HS-5 (cell line): ENCODE results near the gene MACROD1.
"Not testable (repeated sequence)": the region's sequence is repeated elsewhere in the genome, so short reads cannot be mapped to it uniquely, and the experiment has no call there.

Source experiments
- DNase-seq: peaks from one replicate; pipeline ENCODE4 v3.0.0-alpha.2; 2012; ENCODE audit warnings: low read depth

MACROD1 gene

DNA sequence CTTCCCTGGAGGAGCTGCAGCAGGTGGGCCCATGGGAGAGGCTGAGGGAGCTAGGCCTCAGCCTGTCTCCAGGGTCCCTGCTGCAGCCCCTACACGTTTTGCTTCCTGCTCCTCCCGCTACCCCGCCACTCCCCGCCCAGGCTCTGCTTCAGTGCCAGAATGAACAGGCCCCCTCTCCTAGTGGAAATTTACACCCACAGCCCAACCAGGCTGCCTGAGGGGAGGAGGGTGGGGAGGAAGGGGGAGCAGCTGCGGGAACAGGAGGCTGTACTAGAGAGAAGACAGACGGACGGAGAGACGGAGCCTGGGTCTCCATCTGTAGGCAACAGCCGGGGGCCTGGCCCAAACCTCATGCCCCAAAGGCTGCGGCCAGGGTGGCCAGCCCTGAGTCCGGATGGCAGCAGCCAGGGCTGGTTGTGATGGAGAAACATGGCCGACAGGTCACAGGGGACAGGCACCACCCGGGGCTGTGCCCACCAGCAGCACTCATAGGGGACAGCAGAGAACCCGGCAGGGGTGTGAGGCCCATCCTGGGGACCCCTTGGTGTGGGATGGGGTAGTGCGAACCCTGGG, 109.6 kb downstream of the MACROD1 start:
- no peak for DNase-seq

DNA sequence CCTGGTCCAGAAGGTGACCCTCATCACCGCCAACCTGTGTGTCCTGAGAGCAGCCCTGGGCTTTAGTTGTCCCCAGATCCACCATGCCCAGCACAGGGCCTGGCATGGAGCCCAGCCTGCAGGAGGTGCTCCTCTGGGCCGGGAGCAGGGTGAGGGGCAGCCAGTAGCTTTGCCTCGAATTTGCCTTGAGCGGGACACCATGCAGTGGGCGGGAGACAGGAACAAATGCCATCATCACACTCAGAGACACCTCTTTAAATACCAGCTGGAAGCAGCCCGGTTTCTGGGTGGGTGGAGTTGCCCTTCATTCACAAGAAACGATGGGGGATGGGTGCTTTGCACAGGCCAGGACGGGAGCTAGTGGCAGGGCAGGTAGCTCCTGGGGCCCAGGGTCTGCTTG, 110.8 kb downstream of the MACROD1 start:
- no peak for DNase-seq

DNA sequence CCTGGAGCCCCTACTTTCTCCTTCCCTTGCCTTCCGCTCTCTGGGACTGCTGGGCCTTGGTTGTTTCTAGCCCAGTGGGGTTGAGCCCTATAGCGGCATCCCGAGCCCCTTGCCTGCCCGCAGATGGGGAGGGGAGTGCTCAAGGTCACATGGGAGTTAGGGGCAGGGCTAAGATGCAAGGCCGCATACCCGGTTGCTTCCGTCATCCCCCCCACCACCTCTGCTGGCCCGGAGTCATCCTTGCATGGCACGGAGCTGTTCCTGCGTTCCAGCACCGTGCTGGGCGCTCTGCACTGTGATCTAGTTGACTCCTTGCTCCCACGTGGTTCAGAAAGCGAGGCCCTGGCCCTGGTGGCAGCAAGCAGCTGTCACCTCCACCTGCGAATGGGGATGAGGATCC, 112.2 kb downstream of the MACROD1 start:
- DNase-seq: no peak

DNA sequence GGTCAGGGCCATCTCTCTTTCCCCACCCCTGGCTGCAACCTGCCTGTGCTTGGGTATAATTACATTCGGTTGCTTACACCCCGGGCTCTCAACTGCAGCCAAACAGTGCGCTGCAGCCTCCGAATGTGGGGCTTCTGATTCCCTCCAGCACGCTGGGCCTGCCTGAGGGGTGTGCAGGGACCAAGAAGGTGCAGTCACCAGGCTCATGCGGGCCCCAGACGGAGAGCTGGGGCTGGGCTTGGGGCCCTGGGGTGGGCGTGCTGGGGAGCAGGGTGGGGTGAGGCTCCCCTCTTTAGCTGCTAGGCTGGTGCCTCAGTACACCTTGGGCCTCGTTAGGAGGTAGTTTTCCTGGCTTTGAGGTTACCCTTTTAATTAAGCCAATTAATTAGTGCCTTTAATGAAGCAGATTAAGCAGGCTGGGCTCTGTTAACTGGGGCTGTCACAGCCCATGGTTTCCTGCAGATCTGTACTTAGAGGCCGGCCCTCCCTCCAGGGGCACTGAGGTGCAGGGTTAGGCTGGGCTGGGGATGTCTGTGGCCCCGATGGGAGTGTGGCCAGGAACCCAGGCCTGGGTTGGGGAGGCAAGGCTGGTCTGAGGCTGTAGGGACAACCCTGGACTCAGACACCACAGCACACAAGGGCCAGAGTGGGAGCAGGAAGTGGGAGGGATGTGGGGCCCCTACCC, 112.8 kb downstream of the MACROD1 start:
- DNase-seq: no peak

DNA sequence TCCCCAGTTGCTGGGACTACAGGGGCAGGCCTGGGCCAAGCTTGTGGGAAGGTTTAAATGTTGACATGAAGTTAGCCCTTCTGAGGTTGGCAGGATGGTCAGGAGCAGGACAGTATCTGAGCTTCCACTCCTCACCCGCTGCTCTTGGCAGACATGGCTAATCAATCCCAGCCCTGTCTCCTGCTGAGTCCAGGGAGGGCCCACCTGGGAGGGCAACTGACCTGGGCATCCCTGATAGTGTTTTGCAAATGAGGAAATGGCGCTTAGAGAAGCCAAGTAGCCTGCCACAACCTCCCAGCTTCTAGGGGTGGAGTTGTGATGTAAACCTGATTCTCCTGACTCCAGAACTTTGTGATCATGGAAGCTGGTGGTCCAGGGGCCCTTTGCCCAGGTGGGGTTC, 113.5 kb downstream of the MACROD1 start:
- DNase-seq: no peak

DNA sequence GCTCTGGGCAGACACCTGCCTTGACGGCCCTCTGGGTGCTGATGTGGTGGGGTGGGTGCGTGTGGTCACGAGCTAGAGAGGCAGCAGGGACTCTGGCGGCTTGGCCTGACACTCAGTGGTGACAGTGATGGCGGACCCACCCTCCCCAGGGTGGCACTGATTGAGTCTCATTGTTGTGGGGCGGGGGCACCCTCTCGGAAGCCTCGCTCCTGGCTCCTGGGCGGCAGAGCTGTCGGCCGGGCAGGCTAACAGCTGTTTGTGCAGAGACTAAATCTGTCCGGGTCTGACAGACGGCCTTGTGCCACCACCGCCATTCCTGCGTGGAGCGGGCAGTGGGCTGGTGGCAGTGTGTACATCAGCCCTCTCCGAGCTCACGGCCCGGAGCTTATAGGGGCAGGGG, 114.6 kb downstream of the MACROD1 start:
- DNase-seq: no peak

DNA sequence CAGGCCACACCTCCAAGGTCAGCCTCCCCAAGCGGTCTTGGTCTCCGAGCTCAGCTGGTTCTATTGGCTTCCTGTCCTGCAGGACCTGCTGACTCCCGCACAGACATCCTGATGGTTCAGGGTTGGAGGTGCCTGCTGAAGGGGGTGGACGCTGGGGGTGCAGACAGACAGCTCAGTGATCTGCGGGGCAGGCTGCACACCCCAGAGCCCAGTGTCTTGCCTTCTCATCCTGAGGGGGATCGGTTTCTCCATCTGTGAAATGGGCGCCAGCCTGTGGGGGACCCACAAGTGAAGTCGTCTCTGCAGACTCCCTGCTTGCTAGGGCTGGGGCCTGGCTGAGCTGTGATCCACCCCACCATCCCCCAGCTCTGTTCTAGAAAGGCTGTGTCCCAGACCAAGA, 116.4 kb downstream of the MACROD1 start:
- DNase-seq: no peak

DNA sequence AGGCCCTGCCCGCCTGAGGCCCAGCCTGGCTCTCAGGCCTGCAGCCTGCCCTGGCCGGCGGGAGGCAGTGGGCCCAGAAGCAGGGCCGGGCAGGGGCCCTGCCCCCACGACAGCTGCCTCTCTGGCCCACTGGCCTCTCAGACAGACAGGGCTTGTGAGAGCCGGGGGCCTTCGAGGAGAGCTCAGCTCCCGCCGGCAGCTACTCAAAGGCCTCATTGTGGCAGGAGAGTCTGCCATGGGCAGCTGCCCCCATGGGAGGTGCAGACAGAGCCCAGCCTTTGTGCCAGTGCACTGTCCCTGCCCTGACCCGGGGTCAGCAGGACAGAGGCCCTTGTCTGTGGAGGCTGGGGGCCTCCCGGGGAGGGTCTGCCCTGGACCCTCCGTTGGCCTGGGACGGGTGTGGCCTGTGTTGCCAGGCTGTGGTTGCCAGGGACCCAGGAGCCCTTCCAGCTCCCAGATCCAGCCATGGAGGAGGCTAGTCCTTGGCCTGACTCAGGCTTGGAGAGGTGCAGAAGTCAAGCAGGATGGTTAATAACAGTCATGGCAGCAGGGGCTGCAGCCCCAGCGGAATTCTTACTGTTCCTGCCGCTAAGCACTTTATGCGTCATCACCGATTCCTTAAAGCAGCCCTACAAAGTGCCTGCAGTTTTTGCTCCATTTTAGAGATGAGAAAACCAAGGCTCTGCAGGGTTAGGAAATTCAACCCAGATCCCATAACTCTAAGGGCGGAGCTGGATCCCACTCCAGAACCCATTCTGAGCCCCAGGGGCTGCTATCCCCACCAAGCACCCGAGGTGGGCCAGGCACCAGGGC, 117.7 kb downstream of the MACROD1 start:
- no peak for DNase-seq

DNA sequence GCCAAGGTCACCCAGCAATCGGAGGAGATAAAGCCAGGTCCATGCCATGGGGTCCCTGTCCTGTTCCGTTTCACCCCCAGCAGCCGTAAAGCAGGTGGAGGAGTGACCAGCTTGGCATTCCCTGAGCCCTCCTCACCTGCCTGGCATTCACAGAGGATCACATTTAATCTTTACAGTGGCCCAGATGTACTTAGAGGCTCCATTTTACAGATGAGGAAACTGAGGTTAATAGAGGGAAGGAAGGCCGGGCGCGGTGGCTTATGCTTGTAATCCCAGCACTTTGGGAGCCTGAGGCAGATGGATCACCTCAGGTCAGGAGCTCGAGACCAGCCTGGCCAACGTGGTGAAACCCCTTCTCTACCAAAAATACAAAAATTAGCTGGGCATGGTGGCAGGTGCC, 118.5 kb downstream of the MACROD1 start:
- DNase-seq: not testable (repeated sequence)

DNA sequence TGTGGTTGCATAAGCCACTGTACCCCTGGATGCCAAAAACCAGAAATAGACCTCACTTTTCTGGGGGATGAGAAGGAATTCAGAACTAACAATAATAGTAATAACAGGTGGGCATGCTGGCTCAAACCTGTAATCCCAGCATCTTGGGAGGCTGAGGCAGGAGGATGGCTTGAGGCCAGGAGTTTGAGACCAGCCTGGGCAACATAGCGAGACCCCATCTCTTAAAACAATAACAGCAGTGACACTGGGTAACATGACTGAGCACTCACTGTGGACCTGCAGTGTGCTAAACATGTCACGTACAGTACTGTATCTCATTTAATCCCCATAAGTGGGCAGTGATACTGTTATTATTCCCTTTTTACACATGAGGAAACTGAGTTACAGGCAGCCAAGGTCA, 120.2 kb downstream of the MACROD1 start:
- DNase-seq: no peak

DNA sequence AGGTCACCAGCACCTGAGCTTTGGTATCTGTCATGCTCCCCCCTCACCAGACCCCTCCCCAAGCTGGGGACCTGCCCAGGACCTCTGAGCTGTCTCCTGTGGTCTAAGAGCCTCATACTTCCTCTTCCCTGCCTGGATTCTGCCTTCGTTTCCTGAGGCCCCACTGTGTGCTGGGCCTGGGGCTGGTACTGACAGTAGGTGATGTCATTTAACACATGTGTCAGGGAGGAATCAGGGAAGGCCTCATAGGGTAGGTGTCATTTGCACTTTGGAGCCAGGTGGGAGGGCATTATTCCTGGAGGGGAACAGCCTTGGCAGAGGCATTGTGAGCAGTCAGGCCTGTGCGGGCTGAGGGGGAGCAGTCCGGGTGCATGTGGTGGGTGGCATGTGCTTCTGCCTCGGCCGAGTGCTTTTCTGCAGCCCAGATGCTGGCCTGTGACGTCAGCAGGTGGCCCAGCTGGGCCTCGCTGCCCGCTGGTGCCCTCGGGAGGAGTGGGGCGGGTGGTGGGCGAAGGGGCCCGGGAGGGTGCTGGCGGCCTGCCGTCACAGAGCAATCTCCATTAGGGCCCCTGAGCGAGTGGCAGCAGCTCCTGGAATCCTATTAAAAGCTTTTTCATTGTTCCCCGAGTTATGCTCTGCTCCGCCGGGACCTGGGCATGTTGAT, 121.1 kb downstream of the MACROD1 start:
- DNase-seq: no peak

DNA sequence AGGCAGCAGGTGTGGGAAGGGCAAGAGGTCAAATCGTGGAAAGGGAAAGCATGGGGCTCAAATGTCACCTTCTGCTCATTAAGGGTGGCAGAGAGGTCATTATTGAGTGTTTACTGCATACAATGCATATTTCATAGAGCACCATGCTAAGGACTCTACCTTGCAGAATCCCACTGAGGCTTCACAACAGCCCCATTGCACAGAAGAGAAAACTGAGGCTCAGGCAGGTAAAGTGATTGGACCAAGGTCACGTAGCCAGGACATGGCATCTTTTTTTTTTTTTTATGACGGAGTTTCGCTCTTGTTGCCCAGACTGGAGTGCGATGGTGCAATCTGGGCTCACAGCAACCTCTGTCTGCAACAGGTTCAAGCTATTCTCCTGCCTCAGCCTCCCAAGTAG, 122.4 kb downstream of the MACROD1 start:
- DNase-seq: no peak

DNA sequence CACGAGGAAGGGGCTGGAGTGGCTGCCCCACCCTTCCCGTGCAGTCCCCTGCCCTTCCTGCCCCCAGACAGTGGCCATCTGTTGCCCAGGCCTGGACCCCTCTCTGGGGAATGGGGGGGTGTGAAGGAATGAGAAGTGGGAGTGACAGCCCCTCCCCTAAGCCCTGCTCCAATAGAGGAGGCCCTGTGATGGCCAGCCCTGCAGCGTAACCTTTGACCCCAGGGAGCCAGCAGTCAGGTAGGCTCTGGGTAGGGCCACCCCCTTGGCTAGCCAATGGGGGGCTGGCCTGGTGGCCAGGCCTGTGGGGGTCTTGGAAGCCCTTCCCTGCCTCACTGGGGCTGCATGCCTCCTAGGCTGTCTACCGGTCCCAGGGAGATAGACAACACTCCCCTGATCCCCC, 123.6 kb downstream of the MACROD1 start:
- no peak for DNase-seq

DNA sequence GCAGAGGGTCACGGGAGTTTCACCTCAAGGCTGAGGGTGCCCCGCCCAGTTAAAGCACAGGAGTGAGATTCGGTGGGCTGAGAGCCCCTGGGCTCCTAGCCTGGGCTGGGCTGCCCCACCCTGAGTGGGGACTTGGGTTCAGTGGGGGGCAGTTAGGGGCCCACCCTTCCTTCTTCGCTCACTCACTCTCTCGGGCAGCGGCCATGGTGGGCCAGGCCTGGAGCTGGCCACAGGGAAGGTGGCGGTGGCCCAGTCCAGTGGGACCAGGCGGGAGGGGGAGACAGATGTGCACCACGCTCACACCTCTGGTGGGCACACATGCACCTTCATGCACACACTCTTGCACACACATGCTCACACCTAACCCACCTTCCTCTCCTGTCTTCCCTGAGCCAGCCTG, 124.1 kb downstream of the MACROD1 start:
- DNase-seq: no peak

DNA sequence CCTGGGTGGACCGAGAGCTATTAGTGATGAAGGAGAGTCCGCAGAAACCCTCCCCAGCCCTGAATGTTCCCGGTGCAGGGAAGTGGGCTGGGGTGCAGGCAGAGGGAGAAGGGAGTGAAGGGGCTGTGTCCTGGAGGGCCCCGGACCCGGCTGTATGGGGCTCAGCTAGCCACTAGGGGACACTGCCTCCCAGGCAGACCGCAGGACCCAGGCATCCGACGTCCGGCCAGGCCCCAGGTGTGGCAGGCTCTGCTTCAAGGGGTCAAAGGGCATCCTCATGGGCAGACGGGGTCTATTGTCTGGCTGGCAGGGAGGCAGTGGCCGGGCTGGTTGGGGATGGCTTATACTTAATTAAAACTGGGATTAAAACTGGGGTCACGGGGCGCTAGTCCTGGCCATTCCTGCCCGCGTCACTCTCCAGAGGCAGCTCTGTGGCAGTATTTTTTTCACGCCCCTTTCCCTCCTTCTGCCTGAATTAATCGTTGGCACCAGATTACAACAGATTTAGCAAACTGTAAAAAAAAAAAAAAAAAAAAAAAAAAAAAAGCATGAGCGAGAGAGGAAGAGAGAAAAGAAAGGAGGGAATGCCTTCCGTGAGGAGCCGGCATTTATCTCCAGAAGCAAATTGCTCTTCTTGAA, 125.1 kb downstream of the MACROD1 start:
- no peak for DNase-seq

DNA sequence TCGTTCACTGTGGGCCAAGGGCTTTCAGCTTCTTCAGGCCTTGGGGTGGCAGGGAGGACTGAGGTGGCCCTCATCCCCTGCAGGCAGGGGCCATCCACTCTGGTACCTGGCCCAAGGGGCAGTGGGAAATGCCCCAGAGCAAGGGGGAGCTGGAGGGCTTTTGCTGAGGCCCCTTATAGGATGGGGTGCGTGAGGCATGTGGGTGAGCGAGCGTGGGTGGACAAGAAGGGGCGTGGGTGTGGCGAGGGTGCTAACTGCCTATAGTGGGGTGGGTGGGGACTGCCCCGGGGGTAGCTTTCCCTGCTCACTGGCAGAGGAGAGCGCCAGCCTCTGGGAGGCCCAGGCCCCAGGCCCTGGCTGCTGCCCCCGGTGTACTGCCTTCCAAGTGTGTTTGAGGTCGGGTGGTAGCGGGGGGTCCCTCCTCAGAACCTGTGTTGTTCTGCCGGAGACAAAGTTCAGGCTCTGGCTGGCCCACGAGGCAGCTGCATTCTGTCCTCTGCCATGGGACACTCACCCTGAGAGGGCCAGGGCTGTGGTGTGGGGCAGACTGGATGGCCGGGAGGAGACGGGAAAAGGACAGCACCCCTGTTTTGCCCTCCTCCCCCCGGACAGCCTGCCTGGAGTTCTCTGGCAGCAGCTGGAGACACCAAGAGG, 126.8 kb downstream of the MACROD1 start:
- no peak for DNase-seq

DNA sequence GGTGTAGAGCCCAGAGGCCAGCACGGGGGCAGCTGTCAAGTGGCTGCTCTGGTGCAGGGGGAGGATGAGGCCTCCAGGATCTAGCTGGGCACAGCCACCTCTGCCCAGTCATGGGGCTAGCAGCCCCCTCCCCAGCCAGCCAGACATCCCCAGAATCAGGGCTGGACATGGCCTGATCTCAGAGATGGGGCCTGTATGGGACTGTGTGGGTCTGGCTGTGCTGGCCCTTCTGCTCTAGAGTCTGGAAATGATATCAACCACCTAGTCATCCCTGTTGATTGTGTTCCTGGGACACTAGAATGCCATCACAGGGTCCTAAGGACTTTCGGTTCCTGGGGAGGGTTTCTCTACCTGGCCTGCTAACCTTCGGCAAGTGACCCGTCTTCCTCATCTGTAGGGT, 127.4 kb downstream of the MACROD1 start:
- DNase-seq: no peak

DNA sequence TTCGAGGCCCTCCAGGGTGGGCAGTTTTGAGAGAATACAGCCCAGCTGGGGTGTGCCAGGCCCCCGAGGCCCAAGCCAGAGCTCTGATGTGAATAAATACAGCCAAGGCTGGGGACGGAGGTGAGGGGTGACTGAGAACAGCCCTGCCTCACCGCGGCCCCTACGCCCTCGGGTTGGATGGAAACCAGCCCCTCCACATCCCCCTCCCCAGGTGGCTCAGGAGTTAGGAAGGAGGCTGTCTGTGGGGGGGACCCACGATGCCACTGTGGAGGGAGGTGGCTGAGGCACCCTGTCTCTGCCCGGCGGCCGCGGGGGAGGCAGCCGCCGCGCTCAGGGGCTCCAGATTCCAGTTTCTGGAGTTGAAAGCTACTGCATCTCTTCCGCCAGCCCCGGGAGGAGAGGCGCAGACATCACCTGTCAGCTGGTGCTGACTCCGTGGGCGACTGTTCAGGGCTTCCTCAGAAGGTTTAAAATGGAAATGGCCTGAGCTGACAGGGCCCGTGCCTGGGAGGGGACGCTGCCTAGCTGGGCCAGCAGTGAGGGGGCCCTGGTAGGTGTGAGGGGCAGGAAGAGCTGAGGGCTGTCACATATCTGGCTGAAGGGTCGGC, 128.8 kb downstream of the MACROD1 start:
- no peak for DNase-seq

DNA sequence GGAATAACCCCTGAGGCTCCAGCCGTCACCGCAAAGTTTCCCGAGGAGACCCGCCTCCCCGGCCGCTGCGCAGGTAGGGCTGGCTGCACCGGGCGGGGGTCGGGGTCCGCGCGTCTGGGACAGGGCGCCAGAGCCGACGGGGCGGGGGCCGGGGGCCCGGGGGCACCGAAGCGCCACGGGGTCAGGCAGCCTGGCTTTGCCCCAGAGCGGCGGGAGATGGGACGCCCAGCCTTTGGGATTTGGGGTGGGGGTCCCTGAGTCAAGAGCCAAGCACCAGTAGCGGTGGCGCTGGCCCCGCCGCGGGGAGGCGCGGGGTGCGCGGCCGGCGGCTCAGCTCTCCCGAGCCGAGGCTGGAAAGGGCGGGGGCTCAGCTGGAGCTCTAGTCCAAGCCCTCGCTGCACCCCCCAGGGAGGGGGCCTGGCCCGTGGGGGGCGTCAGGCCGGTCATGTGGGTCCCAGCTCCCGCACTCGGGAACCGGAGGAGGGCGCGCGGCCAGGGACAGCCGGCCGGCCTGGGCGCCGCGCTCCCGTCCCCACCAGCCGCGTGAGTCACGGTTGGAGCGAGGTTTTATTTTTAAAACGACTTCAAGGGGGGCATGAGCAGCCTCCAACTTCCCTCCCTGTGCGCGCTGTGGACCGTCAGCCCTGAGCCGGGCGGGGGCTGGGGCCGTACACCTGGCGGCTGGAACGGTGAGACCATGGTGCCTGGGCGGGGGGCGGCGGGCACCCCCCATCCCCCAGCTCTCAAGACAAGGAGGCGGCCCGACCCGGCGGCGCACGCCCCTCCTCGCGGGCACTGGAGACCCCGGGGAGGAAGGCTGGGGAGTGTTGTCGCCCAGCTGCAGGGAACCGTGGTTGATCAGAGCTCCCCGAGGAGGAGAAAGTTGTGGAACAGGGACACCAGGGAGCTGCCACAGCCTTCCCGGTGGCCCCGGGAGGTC, 129.6 kb downstream of the MACROD1 start:
- DNase-seq: peak; percentile 8

DNA sequence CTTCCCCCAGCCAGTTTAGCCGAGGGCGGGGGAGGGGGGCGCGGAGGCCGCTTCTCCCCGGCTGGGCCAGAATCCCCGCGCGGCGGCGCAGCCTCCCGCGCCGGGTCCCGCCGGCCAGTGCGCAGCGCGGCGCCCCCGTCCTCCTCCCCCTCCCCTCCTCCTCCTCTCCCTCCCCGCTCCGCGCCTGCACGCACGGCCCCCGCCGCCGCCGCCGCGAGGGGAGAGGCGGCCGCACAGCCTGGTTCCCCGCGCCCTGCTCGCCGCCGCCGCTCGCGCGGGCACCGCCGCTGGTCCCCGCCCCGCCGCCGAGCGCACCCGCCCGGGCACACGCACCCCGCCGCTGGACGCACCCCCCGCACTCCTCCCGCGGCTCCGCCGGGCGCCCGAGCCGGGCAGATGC, 130.3 kb downstream of the MACROD1 start, which contains the start of gene FLRT1:
FLRT1 (plus strand) TSS at position 356 of the 400 bp plus-strand sequence. CDS start 80,337 bp downstream, outside the sequence.
- no peak for DNase-seq
